H1 (cell line): ENCODE measurements around the gene CX3CL1. TPM values are rescaled to one million over a fixed set of nuclear protein-coding genes. Genes with fewer than 3 reads are reported as not detected.

Source experiments
- CTCF ChIA-PET: fragments of 300-600 bp; sonication (Branson Sonifier 250); formaldehyde crosslinking; loops from one replicate; lab custom pipeline; 2021; ENCODE audit not compliant: partially characterized antibody; lab: Charles Lee
- POLR2A ChIA-PET: fragments of 300-600 bp; sonication (Branson Sonifier 250); formaldehyde crosslinking; loops from one replicate; lab custom pipeline; 2021; ENCODE audit warnings: inconsistent platforms; ENCODE audit not compliant: partially characterized antibody; lab: Charles Lee
- DNase-seq, 2 experiments: peaks; one replicate each; pipeline versions ENCODE4 v3.0.0 to v3.0.0-alpha.2; 2010 to 2022; ENCODE audit warnings: low spot score in 2 of 2, low read depth in 1 of 2, mixed read lengths in 1 of 2
- FAIRE-seq: peaks from 2 replicates; lab custom pipeline; 2011; peaks lifted over from hg19 to GRCh38; lab: Jason Lieb, UNC
- H2AFZ ChIP-seq: 2 replicates; pipeline ENCODE4 v1.8.1; 2012; ENCODE audit warnings: low read length, inconsistent platforms
- H2AK5ac ChIP-seq: 2 replicates; pipeline ENCODE4 v1.6.1; 2013; ENCODE audit warnings: low read depth, low read length
- H2BK120ac ChIP-seq: replicated peaks from 2 replicates; pipeline ENCODE3; 2013; ENCODE audit warnings: low read depth, low read length, inconsistent platforms
- H2BK12ac ChIP-seq: 2 replicates; pipeline ENCODE4 v1.6.1; 2013; ENCODE audit warnings: low read depth, low read length
- H2BK15ac ChIP-seq: 2 replicates; pipeline ENCODE4 v1.6.1; 2013; ENCODE audit warnings: low read length
- H2BK20ac ChIP-seq: 2 replicates; pipeline ENCODE4 v1.6.1; 2013; ENCODE audit warnings: low read length
- H2BK5ac ChIP-seq: 2 replicates; pipeline ENCODE4 v1.6.1; 2013; ENCODE audit warnings: low read depth, low read length
- H3K14ac ChIP-seq: 2 replicates; pipeline ENCODE4 v1.6.1; 2013; ENCODE audit warnings: inconsistent platforms; ENCODE audit not compliant: insufficient read length
- H3K18ac ChIP-seq: 2 replicates; pipeline ENCODE4 v1.6.1; 2013; ENCODE audit warnings: low read length; ENCODE audit errors: extremely low read depth
- H3K23ac ChIP-seq: 2 replicates; pipeline ENCODE4 v1.6.1; 2013; ENCODE audit warnings: inconsistent platforms; ENCODE audit not compliant: insufficient read length
- H3K23me2 ChIP-seq: 2 replicates; pipeline ENCODE4 v1.6.1; 2013; ENCODE audit warnings: low read depth, low read length
- H3K27ac ChIP-seq: 2 replicates; pipeline ENCODE4 v1.6.1; 2011; ENCODE audit warnings: low read depth, low read length, inconsistent platforms
- H3K27me3 ChIP-seq, 4 experiments: replicated peaks in 1 of 4; 1 replicate in 1 of 4; 2 replicates in 3 of 4; pipeline versions ENCODE4 v1.6.1 to v1.8.1; 2011 to 2013; ENCODE audit warnings: low read length in 3 of 4, mild to moderate bottlenecking in 3 of 4, inconsistent platforms in 2 of 4, mixed read lengths in 2 of 4, moderate library complexity in 1 of 4; ENCODE audit not compliant: control insufficient read depth in 3 of 4, insufficient read depth in 3 of 4; ENCODE audit errors: extremely low read depth in 1 of 4
- H3K36me3 ChIP-seq, 4 experiments: 2 replicates each; pipeline versions ENCODE4 v1.6.1 to v1.8.1; 2011 to 2013; ENCODE audit warnings: mild to moderate bottlenecking in 4 of 4, low read length in 3 of 4, moderate library complexity in 2 of 4, control low read depth in 1 of 4, inconsistent platforms in 1 of 4; ENCODE audit not compliant: insufficient read depth in 4 of 4, control insufficient read depth in 2 of 4
- H3K4ac ChIP-seq: replicated peaks from 2 replicates; pipeline ENCODE3; 2013; ENCODE audit warnings: low read length, low read depth, mixed read lengths, inconsistent platforms; ENCODE audit not compliant: insufficient read length
- H3K4me1 ChIP-seq, 4 experiments: replicated peaks in 1 of 4; 1 replicate in 1 of 4; 2 replicates in 3 of 4; pipeline versions ENCODE4 v1.6.1 to v1.8.1; 2011 to 2013; ENCODE audit warnings: low read length in 3 of 4, inconsistent platforms in 2 of 4, mixed read lengths in 1 of 4; ENCODE audit not compliant: insufficient read depth in 4 of 4, control insufficient read depth in 3 of 4
- H3K4me2 ChIP-seq, 2 experiments: 2 replicates each; pipeline versions ENCODE4 v1.6.1 to v1.8.1; 2011 to 2013; ENCODE audit warnings: low read depth in 2 of 2, low read length in 2 of 2, control low read depth in 1 of 2, inconsistent platforms in 1 of 2, mild to moderate bottlenecking in 1 of 2; ENCODE audit not compliant: insufficient read depth in 1 of 2
- H3K4me3 ChIP-seq, 4 experiments: fragments of 200-600, 300-600 bp in 1 of 4; sonication (generic), shearing (Covaris generic), sonication (Bioruptor Twin) in 1 of 4; 2 replicates each; pipeline versions ENCODE4 v1.5.1 to v1.8.1; 2011 to 2016; ENCODE audit warnings: low read length in 4 of 4, low read depth in 3 of 4, control low read depth in 2 of 4, inconsistent platforms in 2 of 4, mild to moderate bottlenecking in 2 of 4, mixed read lengths in 1 of 4, moderate library complexity in 1 of 4; ENCODE audit not compliant: insufficient read depth in 2 of 4; ENCODE audit errors: extremely low read depth in 1 of 4
- H3K56ac ChIP-seq: replicated peaks from 2 replicates; pipeline ENCODE3; 2013; ENCODE audit warnings: low read depth, mild to moderate bottlenecking, mixed read lengths, low read length, inconsistent platforms; ENCODE audit not compliant: insufficient read length
- H3K79me1 ChIP-seq: 2 replicates; pipeline ENCODE4 v1.6.1; 2013; ENCODE audit warnings: low read depth, low read length, control low read depth
- H3K79me2 ChIP-seq, 2 experiments: 2 replicates each; pipeline versions ENCODE4 v1.6.1 to v1.8.1; 2012 to 2013; ENCODE audit warnings: low read length in 2 of 2, mild to moderate bottlenecking in 2 of 2, inconsistent platforms in 1 of 2; ENCODE audit not compliant: insufficient read depth in 2 of 2, control insufficient read depth in 1 of 2
- H3K9ac ChIP-seq, 4 experiments: replicated peaks in 1 of 4; 1 replicate in 1 of 4; 2 replicates in 3 of 4; pipeline versions ENCODE4 v1.6.1 to v1.8.1; 2011 to 2013; ENCODE audit warnings: low read depth in 3 of 4, low read length in 3 of 4, control low read depth in 2 of 4, mild to moderate bottlenecking in 2 of 4, moderate library complexity in 2 of 4, inconsistent platforms in 1 of 4; ENCODE audit errors: extremely low read depth in 1 of 4
- H3K9me3 ChIP-seq, 2 experiments: 2 replicates each; pipeline versions ENCODE4 v1.6.1 to v1.8.1; 2012 to 2013; ENCODE audit warnings: mild to moderate bottlenecking in 2 of 2, moderate library complexity in 2 of 2, control low read depth in 1 of 2, inconsistent platforms in 1 of 2, low read depth in 1 of 2, low read length in 1 of 2, mixed read lengths in 1 of 2; ENCODE audit not compliant: insufficient read depth in 2 of 2
- H4K20me1 ChIP-seq, 2 experiments: replicated peaks in 1 of 2; 2 replicates each; pipeline versions ENCODE3 to v1.8.1; 2011 to 2013; ENCODE audit warnings: inconsistent platforms in 2 of 2, low read length in 2 of 2, mild to moderate bottlenecking in 1 of 2; ENCODE audit not compliant: insufficient read depth in 2 of 2, control insufficient read depth in 1 of 2
- H4K5ac ChIP-seq: 2 replicates; pipeline ENCODE4 v1.6.1; 2013; ENCODE audit warnings: low read length, low read depth, mixed read lengths, inconsistent platforms; ENCODE audit not compliant: insufficient read length
- H4K8ac ChIP-seq: 2 replicates; pipeline ENCODE4 v1.8.0; 2013; ENCODE audit warnings: mild to moderate bottlenecking, moderate library complexity, low read length, inconsistent platforms; ENCODE audit not compliant: insufficient read depth; ENCODE audit errors: extremely low read depth
- H4K91ac ChIP-seq: replicated peaks from 2 replicates; pipeline ENCODE3; 2013; ENCODE audit warnings: low read length, mixed read lengths, inconsistent platforms; ENCODE audit not compliant: insufficient read length
- GTF2F1 ChIP-seq: IDR thresholded peaks from 2 replicates; pipeline ENCODE4 v1.6.1; 2012; ENCODE audit warnings: low read depth, low read length, improper control_type of control experiment, borderline replicate concordance
- NANOG ChIP-seq: IDR thresholded peaks from 2 replicates; pipeline ENCODE4 v1.6.1; 2011; ENCODE audit warnings: low read length, low read depth, mild to moderate bottlenecking, inconsistent platforms; ENCODE audit not compliant: insufficient read depth, poor library complexity, severe bottlenecking
- SIN3A ChIP-seq, 2 experiments: IDR thresholded peaks in 1 of 2; conservative IDR thresholded peaks in 1 of 2; 2 replicates each; pipeline ENCODE4 v1.6.1; 2011 to 2012; ENCODE audit warnings: low read length in 2 of 2, improper control_type of control experiment in 1 of 2, low read depth in 1 of 2, mild to moderate bottlenecking in 1 of 2
- SP4 ChIP-seq: IDR thresholded peaks from 2 replicates; pipeline ENCODE4 v1.6.1; 2012; ENCODE audit warnings: low read length, inconsistent platforms
- ZNF274 ChIP-seq: IDR thresholded peaks from 2 replicates; pipeline ENCODE4 v1.7.0; 2012; ENCODE audit warnings: low read length, borderline replicate concordance; ENCODE audit errors: extremely low read depth
- WGBS, 2 experiments: shearing (Covaris generic) in 1 of 2; methylation state at CpG; one replicate each; pipeline versions ENCODE4 v1.1.6 to v1.1.7; 2013 to 2015; ENCODE audit warnings: low lambda C conversion rate in 2 of 2, mixed read lengths in 2 of 2, inconsistent platforms in 1 of 2, low coverage in 1 of 2, missing lambda C conversion rate in 1 of 2; ENCODE audit not compliant: insufficient replicate concordance in 2 of 2, insufficient coverage in 1 of 2, insufficient read length in 1 of 2; ENCODE audit errors: extremely low coverage in 1 of 2, missing lambda C conversion rate in 1 of 2; 5-methylcytosine and 5-hydroxymethylcytosine counted together
- polyA plus RNA-seq, 7 experiments: library from polyadenylated mRNA; depleted of rRNA in 3 of 7; stranded (reverse) in 5 of 7; unstranded in 2 of 7; fragments of >200 nt in 5 of 7; fragments of 200-250 nt in 2 of 7; gene quantifications; 1 replicate in 5 of 7; 2 replicates in 1 of 7; 4 replicates in 1 of 7; pipeline versions ENCODE4 v1.2.1 to v1.2.3, GENCODE V29; 2011 to 2013; ENCODE audit warnings: missing spikeins in 2 of 7, mixed read lengths in 2 of 7
- total RNA-seq: library from RNA; stranded (reverse); fragmentation: NEBNext Ultra II Directional; extraction: Animal tissue kit (Norgen Biotek cat#: 25700); gene quantifications from 2 replicates; pipeline ENCODE4 v1.2.1, GENCODE V29; 2021

Gene CX3CL1
- total and polyA plus RNA-seq, 2 of the 8 experiments (the other 6 are each of a cell fraction or from before 2014, with no cell fraction given) = 1.4 to 3.0 TPM

GRCh38 chr16:57356547-57356946 lies 15.7 kb upstream of the CX3CL1 start:
- Histone ChIP-seq H3K56ac (no peak overlapping the region), H3K4me1 (peaks cover 0 to 2% (median 0%) of the 10 kb centered on the region in 4 experiments; a peak in 2 of 7 replicates), H2BK120ac (no peak overlapping the region), H3K79me1 (no peaks in the 10 kb centered on the region), H3K23me2 (no peaks in the 10 kb centered on the region; the same call in 1 of the 2 replicates), H2AFZ (no peak overlapping the region), H4K5ac (no peak overlapping the region), H3K9ac (no peak overlapping the region), H3K79me2 (no peaks in the 10 kb centered on the region), H3K27me3 (no peaks in the 10 kb centered on the region), H2BK20ac (no peak overlapping the region), H3K4me3 (no peak overlapping the region), H4K91ac (no peak overlapping the region), H3K9me3 (no peaks in the 10 kb centered on the region), H3K36me3 (no peaks in the 10 kb centered on the region), H2AK5ac (no peak overlapping the region), H4K20me1 (no peaks in the 10 kb centered on the region), H3K14ac (no peak overlapping the region), H3K27ac (no peak overlapping the region), H2BK12ac (no peak overlapping the region), H3K4me2 (no peak overlapping the region), H3K23ac (no peak overlapping the region), H3K18ac (no peak overlapping the region), H3K4ac (no peak overlapping the region), H2BK5ac (no peak overlapping the region), H4K8ac (no peak overlapping the region), H2BK15ac (no peak overlapping the region)
- no peak for FAIRE-seq
- 83% methylated on average over 4 of the region's 4 CpGs; no CpG with 5 or more reads in 1 of the 2 experiments for WGBS, 2 experiments
- no peak for TF ChIP-seq NANOG
- TF ChIP-seq ZNF274 = no peak
- no peak for TF ChIP-seq SP4
- no peak for TF ChIP-seq GTF2F1
- TF ChIP-seq SIN3A (conservative IDR thresholded peaks at IDR 0.05 in 1 of 2, IDR thresholded peaks at IDR 0.05 in 1 of 2; ENCODE audit: low read depth in 1 of 2, low read length in 2 of 2) = no peak
- POLR2A ChIA-PET = no interaction called here
- CTCF ChIA-PET = interaction anchor here (1.1 kb wide), 1 partner anchor 60 kb away, joined by 5 read pairs; no protein-coding TSS in a partner anchor
- no peak for DNase-seq
